HG03442 (cell line): ENCODE measurements around the gene RIPOR3.
"Not testable (repeated sequence)": the region's sequence is repeated elsewhere in the genome, so short reads cannot be mapped to it uniquely, and the experiment has no call there.

Experiments used
- ATAC-seq: cut with Tn5 transposase; IDR thresholded peaks from one replicate; pipeline ENCODE4 v1.9.1; 2021; ENCODE audit warnings: mild to moderate bottlenecking, moderate library complexity; ENCODE audit not compliant: unreplicated experiment

The RIPOR3 gene

DNA sequence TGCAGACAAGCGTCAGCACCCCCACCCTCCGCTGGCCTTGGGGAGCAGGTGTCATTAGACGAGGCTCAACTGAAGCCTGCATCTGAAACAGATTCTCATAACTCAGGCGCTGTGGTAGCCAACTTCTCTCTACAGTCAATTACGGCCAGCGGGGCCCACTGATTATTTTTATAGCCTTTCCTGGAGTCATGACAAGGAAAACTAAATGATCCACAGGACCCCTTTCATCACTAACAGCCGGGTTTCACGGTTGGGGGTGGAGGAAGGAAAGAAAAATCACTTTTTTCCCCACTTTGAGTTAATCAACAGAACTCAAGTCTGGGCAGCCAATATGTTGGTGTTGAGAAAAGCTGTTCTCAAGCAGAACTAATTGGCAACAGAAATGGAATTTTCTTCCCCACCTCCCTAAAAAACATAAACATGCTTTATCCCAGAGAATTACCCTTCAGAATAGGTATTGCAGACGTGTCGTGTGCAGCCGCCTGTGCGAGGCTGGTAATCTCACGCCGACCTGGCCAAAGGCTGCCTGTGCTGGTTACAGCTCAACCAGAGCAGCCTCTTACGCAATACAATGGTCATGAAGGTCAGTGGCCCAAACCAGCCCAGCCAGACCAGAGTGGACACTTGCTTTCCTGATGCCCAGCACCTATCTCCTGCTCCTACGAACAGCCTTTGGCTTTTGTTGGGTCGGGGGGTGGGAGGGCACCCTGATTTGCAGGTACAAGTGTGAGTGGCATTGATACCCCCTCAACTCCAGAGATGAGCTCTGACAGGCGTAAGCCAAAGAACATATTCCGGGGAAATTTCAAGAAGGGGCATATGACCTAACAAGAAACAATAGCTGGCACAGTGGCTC lies 11.0 kb downstream of the RIPOR3 start:
- ATAC-seq, result no peak

DNA sequence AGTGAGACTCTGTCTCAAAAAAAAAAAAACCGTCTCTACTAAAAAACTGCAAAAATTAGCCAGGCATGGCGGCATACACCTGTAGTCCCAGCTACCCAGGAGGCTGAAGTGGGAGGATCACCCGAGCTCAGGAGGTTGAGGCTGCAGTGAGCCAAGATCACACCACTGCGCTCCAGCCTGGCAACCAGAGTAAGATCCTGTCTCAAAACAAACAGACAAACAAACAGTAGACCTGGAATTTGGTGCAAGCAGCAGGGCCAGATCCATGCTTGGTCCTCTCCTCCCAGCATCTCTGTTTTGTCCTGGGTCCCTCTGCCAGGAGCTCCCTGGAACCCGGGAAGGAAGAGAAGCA lies 11.6 kb downstream of the RIPOR3 start:
- ATAC-seq, result no peak

DNA sequence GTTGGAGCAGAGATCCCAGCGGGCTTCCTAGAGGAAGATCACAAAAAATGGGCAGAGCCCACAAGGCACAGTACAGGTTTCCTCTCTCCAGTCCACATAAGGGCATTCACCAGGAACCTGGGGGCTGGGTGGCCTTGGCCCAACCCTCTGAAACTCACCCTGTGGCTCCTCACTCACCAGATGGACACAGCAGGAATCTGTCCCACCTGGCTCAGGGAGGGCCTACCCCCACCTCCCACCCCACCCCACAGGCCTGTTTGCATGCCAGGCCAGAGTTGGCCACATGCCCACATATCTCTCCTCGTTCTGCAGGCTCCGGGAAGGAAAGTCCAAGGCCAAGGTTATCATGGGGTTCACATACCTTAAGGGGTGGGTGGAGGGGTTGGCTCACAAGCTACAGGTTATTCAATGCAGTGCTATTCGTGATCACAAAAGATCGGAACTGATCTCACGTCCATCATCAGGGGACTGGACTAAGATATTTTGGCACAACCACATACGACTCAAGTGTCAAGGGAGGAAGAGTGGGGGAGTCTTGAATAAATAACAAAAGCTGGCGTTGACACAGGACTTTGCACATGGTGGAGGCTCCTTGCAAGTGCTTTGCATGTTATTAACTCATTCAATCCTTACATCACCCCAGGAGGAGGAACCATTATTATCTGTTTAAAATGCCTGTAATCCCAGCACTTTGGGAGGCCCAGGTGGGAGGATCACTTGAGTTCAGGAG lies 13.0 kb downstream of the RIPOR3 start:
- ATAC-seq, result no peak

DNA sequence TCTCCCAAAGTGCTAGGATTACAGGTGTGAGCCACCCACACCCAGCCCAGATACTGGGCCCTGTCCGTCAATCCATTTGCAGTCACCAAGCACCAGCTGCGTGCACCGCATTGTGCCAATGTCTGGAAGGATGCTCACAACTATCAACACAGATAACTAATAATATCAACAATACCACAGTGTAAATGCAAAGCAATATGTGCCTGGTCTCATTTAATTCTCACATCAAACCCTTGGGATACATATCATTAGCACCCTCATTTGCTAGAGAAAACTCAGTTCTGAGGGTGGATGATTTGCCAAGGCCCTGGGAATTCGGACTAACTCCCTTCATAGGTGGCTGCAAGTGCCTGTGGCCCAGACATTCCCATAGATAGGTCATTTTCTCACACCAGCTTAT lies 14.5 kb downstream of the RIPOR3 start:
- no peak for ATAC-seq

DNA sequence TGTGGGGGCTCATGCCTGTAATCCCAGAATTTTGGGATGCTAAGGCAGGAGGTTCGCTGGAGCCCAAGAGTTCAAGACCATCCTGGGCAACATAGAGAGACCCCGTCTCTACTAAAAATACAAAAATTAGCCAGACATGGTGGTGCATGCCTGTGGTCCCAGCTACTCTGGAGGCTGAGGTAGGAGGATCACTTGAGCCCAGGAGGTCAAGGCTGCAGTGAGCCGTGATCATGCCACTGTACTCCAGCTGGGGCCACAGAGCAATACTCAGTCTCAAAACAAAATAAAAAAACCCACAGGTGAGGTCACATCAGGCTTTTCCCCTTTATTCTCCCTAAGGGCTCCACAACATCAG lies 15.0 kb downstream of the RIPOR3 start:
- ATAC-seq, result not testable (repeated sequence)

DNA sequence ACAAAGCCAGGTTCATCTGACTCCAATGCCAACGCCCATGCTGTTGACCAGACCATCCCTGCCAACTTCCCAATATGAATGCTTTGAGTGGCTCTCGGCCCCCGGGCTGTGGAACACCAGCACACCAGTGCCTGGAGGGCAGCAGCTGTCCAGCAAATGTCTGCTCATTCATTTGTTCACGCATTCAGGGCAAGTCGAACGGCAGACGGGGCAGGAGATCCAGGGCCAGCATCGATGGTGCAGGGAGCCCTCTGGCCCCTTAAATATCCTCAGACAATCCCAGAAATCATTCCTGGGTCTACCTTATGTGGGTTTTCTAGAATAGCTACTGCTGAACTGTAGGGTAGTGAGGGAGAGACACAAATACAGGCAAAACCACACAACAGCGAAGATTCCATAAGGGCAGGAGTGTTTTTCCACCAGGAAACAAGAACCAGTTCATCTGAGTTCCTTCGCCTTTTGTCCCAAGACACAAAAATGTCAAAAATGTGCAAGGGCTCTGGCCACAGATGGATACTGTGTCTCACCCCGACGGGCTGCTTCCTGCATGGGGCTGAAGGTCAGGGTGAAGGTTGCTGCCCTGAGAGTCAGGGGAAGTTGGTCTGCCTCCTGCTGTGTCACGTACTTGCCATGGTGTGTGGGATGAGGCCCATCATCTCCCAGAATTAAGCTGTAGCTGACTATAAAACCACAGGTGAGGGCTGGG lies 15.5 kb downstream of the RIPOR3 start:
- no peak for ATAC-seq

DNA sequence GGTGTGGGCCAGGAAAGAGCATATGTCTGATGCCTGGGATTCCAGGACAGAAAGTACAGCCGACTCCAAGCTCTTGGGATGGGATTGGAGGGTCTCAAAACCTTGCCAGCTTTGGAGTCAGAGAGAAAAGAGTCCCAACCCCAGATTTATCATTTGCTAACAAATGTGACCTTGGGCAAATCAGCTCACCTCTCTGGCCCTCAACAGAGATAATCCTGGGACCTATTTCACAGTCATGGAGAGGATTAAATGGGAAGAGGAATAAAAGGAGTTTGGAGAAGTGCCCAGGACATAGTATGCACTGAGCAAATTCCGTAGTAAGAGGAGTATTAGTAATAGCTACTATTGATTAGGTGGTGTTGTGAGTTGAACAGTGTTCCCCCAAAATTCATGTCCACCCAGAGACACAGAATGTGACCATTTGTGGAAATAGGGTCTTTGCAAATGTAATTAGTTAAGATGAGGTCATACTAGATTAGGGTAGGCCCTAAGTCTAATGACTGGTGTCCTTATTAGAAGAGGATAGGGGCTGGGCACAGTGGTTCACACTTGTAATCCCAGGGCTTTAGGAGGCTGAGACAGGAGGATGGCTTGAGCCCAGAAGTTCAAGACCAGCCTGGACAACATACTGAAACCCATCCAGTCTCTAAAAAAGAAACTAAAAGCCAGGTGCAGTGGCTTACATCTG lies 17.1 kb downstream of the RIPOR3 start:
- ATAC-seq, result no peak

DNA sequence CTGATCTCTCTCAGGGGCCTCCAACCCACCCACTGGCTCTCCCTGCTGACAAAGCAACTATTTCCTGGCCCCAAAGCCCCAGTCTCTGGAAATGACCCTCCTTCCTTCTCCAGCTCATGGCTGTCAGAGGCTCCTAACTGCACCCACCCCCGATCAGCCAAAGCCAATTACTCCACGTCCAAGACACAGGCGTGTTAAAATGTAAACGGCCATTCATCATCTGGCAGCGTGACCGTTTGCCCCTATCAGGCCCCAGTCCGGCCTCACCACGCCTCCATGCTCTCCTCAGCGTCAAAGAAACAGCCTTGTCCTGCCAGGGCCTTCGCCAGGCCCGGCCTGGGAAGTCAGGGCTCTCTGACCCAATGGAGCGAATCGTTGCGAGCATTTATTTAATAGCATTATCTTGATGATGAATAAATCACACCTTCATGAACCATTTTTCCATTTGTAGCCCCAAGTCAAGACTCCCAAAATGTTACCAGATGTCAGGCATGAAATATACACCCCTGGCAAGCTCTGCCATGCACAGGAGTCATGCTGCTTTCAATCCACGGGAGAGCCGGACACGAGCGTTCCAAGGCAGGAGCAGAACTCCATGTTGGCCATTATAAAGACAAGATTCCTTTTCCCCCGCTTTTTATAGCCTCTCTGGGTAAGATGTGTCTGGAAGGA lies 17.7 kb downstream of the RIPOR3 start:
- no peak for ATAC-seq

DNA sequence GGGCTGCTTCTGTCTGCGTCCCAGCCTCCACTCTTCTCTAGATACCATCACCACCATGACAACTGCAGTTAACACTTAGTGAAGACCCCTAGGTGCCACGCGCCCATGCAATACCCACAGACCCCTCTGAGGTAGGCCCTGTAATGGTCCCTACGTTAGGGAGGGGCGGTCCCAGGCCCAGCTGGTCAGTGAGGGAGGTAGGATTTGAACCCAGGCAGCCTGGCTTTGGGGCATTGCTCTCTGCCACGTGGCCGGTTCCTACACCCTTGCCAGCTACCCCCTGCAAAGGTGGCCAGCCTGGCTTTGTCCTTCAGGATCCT lies 18.2 kb downstream of the RIPOR3 start:
- no peak for ATAC-seq

DNA sequence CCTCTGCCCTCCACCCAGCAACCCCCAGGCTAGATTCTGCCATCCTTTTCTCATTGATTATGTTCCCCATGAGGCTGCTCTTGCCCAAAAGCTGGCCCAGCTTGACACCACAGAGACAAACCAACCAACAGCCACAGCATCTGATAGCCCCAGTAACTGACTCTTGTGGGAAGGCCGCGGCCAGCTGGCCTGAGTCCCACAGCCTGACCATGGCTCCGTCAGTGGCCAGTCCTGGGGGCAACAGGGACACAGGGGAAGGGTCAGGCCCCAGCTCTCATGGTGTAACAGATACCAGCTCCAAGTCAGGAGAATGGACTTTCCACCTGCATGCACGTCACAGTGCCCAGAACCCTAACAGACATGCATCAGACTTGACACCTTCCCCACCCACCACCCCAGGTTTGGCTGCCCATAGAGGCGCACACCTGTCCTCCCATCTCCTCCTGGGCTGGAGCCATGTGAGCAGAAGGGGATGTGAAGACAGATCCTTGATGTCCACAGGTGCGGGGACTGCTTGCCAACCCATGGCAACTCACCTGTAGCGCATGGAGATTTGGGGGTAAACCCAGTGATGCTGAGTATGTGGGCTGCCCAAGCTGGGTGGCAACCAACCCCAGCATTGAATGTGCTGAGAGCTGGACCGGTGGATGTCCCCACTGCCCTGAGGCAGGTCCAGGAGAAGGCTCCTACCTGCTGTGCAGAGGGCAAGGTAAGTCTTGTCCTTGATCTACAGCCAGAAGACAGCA lies 18.8 kb downstream of the RIPOR3 start:
- no peak for ATAC-seq

DNA sequence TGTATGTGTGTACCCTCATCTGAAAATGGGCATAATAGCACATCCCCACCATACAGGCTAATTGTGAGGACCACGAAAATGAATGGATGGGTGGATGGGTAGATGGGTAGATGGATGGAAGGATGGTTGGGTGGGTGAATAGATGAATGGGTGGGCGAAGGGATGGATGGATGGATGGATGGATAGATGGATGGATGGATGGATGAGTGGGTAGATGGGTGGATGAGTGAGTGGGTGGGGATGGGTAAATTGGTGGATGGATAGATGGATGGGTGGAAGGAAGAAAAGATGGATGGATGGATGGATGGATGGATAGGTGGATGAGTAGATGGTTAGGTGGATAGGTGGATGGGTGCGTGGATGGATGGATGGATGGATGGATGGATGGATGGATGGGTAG lies 19.7 kb downstream of the RIPOR3 start:
- no peak for ATAC-seq

DNA sequence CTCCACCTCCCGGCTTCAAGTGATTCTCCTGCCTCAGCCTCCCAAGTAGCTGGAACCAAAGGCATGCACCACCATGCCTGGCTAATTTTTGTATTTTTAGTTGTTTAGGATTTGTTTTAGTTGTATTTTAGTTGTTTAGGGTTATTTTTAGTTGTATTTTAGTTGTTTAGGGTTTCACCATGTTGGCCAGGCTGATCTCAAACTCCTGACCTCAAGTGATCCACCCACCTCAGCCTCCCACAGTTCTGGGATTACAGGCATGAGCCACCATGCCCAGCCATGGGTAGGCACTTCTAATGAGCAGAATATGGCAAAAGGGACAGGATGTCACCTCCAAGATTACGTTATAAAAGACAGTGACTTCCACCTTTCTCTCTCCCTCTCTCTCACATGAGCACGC lies 20.3 kb downstream of the RIPOR3 start:
- not testable (repeated sequence) for ATAC-seq

DNA sequence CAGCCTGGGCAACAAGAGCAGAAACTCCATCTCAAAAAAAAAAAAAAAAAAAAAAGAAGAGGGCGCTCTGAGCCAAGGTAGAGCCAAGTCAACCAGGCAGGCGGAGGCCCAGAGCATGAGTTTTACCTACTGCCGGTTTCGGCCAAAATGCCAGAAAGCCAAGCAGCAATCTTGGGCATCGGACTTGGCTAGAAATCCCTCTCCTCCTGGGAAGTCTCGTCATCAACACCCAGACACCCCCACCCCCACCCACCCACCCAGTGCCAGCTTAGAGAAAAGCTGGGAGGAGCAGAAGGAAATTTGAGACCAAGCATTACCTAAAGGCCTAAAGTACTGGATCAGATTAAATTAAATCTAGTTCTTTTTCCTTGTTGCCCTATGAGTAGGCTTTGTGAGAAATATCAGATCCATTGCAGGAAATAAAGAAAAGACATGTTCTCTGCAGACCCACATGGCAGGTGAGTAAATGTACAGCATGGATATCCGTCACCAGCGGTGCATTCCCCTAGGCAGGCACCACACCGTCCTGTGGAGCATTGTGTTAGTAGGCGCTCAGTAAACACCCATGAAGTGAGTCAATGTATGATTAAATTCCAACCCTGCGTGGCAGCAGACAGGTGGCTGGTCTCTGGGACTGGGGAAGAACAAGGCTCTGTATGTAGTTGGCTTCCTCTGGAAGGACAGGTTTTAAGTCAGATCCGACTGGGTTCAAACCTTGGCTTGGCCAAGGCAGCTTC lies 21.0 kb downstream of the RIPOR3 start:
- ATAC-seq, result no peak

DNA sequence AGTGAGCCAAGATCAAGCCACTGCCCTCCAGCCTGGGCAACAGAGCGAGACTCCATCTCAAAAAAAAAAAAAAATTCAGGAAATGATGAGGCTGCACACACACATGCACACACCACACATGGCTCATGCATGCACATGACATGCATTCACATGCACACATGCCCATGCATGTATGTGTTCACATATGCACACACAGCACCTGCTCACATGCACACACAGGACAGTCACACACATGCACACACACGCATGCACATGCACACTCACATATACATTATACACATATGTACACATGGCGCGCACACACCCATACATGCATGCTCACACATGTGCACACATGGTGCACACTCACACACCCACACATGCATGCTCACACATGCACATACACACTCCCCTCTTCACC lies 22.5 kb downstream of the RIPOR3 start:
- no peak for ATAC-seq

DNA sequence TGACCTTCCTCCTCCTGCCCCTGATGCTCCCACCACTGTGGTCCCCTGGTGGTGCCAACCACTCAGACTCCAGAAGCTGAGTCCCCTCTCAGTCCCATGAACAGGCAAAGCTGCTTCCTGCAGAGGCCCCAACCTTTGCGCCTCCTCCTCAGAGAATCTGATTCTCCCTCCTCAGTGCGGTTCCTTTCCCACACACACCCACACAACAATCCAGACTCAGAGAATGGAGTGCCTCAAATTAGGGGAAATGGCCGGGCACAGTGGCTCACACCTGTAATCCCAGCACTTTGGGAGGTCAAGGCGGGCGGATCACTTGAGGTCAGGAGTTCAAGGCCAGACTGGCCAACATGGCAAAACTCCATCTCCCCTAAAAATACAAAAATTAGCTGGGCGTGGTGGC lies 23.0 kb downstream of the RIPOR3 start:
- ATAC-seq, result no peak

DNA sequence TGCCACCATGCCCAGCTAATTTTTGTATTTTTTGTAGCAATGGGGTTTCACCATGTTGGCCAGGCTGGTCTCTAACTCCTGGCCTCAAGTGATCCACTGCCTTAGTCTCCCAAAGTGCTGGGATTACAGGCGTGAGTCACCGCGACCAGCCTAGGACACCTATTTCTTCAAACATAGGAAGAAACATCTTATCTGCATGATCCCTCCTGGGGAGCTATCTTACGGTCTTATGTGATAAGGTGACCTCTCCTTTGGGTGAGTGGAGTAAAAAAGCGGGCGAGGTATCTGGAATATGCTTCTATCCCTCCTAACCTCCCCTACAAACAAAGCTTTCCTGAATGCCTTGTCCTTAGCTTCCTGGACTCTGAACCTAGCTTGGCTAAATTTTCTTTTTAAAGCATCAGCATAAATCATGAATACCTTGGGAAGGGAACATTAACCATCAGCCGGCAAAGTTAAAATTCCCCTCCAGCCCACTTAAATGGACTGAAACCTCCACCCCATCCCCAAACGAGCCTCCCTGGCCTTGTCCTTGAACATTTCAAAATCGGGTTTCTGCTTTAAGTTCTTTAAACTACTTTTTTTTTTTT lies 24.5 kb downstream of the RIPOR3 start:
- ATAC-seq, result no peak

DNA sequence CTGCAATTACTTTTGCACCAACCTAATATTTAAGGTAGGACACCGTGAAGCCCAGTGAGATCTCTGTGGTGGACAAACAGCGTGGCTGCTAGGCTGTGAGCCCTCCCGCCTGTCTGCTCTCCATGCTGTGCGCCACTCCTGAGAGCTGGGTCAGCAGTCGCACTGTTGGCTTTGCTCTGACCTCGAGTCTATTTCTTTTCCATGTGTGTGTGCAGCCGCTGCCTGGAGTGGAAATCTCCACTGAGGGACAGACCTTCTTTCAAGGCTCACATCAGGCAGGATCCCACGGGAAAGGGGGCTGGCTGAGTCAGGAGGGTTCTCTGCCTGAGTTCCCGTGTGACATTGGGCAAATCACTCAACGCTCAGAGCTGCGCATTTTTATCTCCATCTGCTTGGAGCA lies 27.1 kb downstream of the RIPOR3 start:
- ATAC-seq, result no peak

DNA sequence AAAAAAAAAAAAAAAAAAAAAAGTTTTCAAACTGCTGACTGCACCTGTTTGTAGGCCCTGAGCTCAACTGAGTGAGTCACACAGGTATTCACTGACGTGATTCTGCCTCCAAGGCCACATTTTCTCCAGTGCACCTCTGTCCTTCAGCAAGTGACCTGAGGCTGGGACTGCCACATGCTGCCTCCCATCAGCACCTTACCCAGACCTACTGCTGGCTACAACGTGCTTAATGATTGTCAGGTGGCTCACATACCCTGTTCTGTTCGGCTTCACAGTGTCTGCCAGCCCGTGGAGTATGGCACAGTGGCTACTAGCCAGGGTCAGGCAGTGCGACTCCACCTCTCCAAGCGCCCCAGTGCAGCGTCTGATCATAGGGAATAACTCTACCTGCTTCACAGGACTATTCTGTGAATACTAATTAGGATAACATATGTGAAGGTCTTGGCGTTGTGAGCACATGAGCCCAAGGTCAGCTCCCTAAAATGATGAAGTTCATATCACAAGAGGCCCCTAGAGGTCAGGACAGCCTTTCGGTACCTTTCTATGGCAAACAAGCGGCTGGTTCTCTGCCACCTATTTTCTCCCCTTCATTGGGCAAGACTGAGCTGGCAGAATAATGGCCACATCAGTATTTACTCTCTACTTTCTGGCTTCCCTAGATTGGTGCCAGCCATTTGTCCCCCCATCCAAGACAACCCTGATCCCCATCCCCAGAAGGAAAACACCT lies 28.1 kb downstream of the RIPOR3 start:
- ATAC-seq, result no peak
